Effector CD8-positive, alpha-beta T cell (primary cell): Measurements from ENCODE around the gene PGAP6.
A peak's percentile ranks its signal among the peaks of the same experiment; 100 is the strongest.
"Not testable (repeated sequence)": the region's sequence is repeated elsewhere in the genome, so short reads cannot be mapped to it uniquely, and the experiment has no call there.

ENCODE experiments used
- DNase-seq: peaks from one replicate; lab custom pipeline; 2025; lab: John Stamatoyannopoulos, UW

PGAP6 gene

GRCh38 chr16:401468-402348 is 19.9 kb upstream of the PGAP6 start, which contains the start of gene DECR2:
TSS of gene DECR2 (plus strand) at chr16:401885. CDS start at chr16:401964, 79 bp downstream.
- peak; percentile 98 for DNase-seq

GRCh38 chr16:400061-400591 is 18.3 kb upstream of the PGAP6 start:
- DNase-seq: no peak

GRCh38 chr16:399340-400019 is 17.7 kb upstream of the PGAP6 start:
- DNase-seq: no peak

GRCh38 chr16:398561-399339 is 17.0 kb upstream of the PGAP6 start:
- no peak for DNase-seq

GRCh38 chr16:397736-398332 is 16.1 kb upstream of the PGAP6 start:
- DNase-seq: peak; percentile 18

- DNase-seq: no peak
Measured at GRCh38 chr16:397135-397661, 15.4 kb upstream of the PGAP6 start, which contains the start of gene NME4. TSS of gene NME4 (plus strand) at chr16:397199. CDS start at chr16:397223, 24 bp downstream.

- no peak for DNase-seq
Measured at GRCh38 chr16:396605-397004, 14.8 kb upstream of the PGAP6 start.

GRCh38 chr16:396199-396598 is 14.4 kb upstream of the PGAP6 start:
- no peak for DNase-seq

- DNase-seq: no peak
Measured at GRCh38 chr16:392450-393030, 10.8 kb upstream of the PGAP6 start.

- peak; percentile 59 for DNase-seq
Measured at GRCh38 chr16:391885-392335, 10.1 kb upstream of the PGAP6 start.

- no peak for DNase-seq
Measured at GRCh38 chr16:389352-389751, 7.6 kb upstream of the PGAP6 start.

- DNase-seq: not testable (repeated sequence)
Measured at GRCh38 chr16:387761-388666, 6.2 kb upstream of the PGAP6 start.

- DNase-seq: no peak
Measured at GRCh38 chr16:386641-387156, 4.9 kb upstream of the PGAP6 start.

- DNase-seq: peak; percentile 21
Measured at GRCh38 chr16:383326-384051, 1.7 kb upstream of the PGAP6 start.

- no peak for DNase-seq
Measured at GRCh38 chr16:381012-381788, 578 bp downstream of the PGAP6 start.

- DNase-seq: no peak
Measured at GRCh38 chr16:380762-381011, 1.1 kb downstream of the PGAP6 start.

- no peak for DNase-seq
Measured at GRCh38 chr16:379961-380761, 1.6 kb downstream of the PGAP6 start.
